ENCODE measurements around the gene GRID1.
"Not testable (repeated sequence)": the region's sequence is repeated elsewhere in the genome, so short reads cannot be mapped to it uniquely, and the experiment has no call there.

The GRID1 gene

DNA sequence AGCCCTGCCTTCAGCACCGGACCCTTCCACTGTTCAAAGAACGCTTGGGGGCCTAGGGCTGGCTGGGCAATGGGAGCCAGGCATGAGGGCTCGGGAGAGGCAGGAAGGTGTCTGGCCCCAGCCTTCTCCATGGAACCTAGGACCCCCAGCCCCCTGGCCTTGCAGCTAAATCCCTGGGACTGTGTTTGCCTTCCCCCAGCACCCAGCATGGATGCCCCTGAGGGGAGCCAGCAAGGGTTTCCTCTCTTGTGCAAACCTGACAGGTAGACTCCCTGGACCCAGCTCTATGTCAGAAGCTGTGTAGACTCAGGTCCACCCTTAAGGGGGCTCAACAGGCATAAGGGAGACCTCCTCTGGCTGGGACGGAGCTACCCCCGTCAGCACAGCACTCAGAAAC, 288.0 kb downstream of the GRID1 start:
- TF ChIP-seq GATA1 (IDR thresholded peaks at IDR 0.05; ENCODE audit: low read depth, low read length) (no peak), POLR2A (IDR thresholded peaks at IDR 0.05; ENCODE audit: low read length) (no peak)
- DNase-seq: no peak

DNA sequence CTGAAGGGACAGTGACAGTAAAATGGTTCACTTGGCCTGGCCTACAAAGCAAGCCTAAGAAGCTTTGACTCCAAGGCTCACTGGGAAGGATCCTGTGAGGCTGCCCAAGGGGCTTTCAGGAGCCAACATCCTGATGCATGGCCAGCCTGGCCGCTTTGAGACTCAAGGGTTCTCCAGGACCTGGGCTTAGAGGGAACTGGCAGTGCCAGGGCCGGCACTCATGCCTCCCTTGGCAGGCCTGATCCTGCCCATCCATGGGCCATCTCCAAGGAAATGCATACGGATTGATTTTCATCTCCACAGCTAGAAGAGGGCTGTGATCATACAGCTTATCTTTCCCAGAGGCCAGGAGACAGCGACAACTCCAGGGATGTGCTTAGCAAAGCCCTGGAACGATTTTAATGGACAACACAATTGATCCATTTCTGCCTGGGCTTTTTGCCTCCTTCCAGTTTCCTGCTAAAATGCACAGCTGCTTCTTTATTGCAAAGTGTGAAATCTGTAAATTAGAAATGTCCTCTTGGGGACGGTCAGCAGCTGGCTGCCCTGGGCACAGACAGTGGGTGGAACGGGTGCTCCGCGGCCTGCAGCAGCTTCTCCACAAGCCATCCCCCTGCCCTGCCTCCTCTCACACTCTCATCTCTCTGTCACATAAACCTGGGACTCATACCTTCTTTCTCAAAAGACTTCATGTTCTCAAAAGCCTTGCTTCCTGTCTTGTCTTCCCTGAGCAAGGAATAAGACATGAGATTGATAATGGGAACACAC, 288.5 kb downstream of the GRID1 start:
- TF ChIP-seq POLR2A (IDR thresholded peaks at IDR 0.05; ENCODE audit: low read length): no peak
- TF ChIP-seq GATA1 (IDR thresholded peaks at IDR 0.05; ENCODE audit: low read depth, low read length): no peak
- DNase-seq: no peak

DNA sequence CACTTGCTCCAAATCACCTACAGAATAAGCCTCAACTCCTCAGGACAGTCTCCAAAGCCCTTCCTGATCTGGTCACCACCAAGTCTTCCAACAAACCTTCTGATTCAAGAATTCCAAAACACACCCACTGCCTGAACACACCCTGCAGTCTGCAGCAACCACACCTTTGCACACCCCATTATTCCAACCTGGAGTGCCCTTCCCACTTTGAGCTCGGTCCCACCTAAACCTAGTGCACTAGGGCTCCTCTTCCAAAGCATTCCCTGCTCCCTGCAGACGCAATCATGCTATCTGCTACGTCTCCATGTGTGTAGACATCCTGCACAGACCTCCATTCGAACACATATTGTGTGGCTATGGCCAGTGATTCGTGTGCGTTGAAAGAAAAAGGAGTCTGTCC, 289.3 kb downstream of the GRID1 start:
- no peak for DNase-seq
- no peak for TF ChIP-seq GATA1 (IDR thresholded peaks at IDR 0.05; ENCODE audit: low read depth, low read length)
- TF ChIP-seq POLR2A (IDR thresholded peaks at IDR 0.05; ENCODE audit: low read length): no peak

DNA sequence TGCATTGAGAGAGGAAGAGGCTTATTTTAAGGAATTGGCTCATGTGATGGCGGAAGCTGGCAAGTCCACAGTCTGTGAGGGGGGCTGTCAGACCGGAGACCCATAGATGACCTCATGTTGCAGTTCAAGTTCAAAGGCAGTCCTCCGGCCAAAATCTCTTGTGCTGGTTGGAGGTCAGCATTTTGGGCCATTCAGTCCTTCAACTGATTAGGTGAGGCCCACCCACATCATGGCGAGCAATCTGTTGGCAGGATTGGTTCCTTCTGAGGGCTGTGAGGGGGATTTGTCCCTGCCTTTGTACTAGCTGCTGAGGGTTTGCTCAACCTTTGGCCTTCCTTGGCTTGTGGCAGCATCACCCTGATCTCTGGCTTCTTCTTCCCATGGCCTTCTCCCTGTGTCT, 290.1 kb downstream of the GRID1 start:
- DNase-seq: not testable (repeated sequence)

DNA sequence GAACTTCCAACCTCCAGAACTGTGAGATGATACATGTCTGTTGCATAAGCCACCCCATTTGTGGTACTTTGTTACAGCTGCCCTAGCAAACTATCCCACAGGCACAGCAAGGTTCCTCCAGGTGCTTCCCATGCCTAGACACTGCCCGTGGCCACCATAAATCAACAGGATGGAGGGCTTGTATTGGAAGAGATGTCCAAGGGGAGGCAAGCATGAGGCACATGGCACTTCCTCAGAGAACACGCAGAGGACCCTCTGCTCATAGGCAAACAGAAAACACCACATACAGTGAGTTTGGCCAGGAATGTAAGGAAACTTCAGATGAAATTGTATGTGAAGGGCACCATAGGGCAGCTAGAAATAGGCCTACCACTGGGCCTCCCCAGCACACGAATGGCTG, 291.1 kb downstream of the GRID1 start:
- no peak for DNase-seq
- TF ChIP-seq POLR2A (IDR thresholded peaks at IDR 0.05; ENCODE audit: low read length) (no peak), GATA1 (IDR thresholded peaks at IDR 0.05; ENCODE audit: low read depth, low read length) (no peak)

DNA sequence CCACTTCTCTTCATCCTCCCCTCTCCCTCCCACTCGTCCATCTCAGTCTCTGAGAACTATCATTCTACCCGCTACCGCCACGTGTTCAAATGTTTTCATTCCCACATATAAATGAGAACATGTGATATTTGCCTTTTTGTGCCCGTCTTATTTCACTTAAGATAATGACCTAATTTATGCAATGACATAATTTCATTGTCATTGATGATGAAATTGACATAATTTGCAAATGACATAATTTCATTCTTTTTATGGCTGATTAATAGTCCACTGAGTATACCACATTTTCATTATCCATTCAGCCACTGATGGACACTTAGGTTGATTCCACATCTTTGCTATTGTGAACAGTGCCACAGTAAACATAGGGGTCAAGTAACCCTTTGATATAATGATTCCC, 292.3 kb downstream of the GRID1 start:
- no peak for TF ChIP-seq POLR2A (IDR thresholded peaks at IDR 0.05; ENCODE audit: low read length)
- TF ChIP-seq GATA1 (IDR thresholded peaks at IDR 0.05; ENCODE audit: low read depth, low read length): no peak
- DNase-seq: no peak

DNA sequence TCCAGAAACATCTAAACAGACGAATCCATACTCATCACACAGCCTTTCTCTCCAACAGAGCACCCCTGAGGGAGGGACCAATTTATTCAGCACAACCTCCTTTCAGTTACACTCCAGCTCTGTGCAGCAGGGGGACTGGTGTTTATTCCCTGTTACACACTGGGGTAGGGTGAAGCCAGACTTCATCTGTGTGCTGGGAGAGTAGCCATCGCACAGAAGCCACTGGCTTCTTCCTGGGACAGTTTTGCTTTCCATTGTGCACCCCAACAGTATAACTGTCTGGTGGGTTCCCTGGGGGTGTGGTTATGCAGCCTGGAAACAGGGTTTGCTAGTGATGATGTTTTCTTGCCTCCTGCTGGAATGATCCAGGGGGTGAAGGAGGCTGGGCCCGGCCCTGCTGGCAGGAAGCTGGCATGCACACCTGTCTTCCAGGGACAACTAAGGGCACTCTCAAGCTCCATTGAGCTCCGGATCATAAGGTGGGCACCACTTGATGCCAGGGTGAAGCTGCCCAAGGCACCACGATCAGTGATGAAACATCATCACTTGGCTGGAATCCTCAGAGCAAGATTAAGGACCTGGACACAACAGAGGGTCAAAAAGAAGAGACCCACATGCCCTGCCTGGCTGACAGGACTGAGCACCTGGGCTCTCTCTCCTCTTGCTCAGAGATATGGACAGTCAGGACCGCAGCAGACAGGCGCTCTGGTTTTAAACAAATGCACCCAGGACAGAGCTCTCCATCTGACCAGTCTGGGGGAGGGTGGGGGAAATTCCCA, 293.2 kb downstream of the GRID1 start:
- DNase-seq: no peak
- TF ChIP-seq POLR2A (IDR thresholded peaks at IDR 0.05; ENCODE audit: low read length) (no peak), GATA1 (IDR thresholded peaks at IDR 0.05; ENCODE audit: low read depth, low read length) (no peak)

DNA sequence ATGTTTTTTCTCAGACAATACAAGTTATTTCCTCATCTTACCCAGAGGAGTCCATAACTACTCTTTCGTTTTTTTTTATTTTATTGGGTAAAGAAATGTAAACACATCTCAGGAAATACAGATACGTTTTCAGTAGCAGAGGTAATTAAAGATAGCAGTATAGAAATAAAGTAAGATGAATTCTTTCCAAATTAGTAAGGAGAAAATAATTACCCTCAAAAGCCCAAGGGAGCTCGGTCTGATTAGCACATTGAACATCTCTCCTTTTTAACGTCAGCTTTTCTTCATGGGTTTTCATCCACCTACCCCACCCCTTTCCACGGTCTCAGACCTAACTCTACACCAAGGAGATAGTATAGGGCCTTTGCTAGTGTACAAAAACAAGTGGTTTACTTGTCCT, 294.2 kb downstream of the GRID1 start:
- no peak for TF ChIP-seq GATA1 (IDR thresholded peaks at IDR 0.05; ENCODE audit: low read depth, low read length)
- TF ChIP-seq POLR2A (IDR thresholded peaks at IDR 0.05; ENCODE audit: low read length): no peak
- no peak for DNase-seq

DNA sequence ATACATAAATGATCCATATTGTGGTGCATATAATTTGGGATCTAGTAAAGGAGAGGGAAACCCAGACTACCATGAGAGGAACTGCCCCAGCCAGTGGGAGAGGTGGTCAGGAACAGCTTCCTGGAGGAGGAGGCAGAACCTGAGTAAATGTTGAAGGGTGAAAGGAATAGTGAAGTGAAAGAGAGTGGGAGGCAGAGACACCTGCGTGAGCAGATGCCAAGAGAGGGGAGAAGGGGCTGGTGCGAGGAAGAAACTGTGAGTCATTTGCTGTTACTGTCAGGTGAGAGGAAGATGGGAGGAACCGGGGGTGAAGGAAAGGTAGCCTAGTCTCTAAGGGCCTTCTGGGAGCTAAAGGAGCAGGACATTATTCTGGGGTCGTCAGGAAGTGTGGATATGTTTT, 294.8 kb downstream of the GRID1 start:
- TF ChIP-seq POLR2A (IDR thresholded peaks at IDR 0.05; ENCODE audit: low read length): no peak
- TF ChIP-seq GATA1 (IDR thresholded peaks at IDR 0.05; ENCODE audit: low read depth, low read length): no peak
- DNase-seq: no peak

DNA sequence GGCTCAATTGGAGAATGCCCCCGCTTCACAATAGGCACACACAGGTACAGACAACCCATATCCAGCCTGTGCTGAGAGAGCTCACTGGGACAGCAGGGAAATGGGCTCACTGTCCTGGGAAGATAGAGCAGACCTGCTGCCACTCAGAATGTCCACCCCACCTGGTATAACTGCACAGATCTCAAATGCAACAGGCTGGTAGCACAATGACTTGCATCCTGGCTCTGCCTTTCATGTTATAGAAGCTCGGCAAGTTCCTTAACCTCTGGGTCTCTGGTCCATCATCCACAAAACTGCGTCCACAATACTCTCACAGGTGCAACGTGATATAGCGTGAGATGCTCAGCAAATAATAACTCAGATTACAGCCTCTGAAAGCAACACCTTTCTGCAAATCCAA, 295.4 kb downstream of the GRID1 start:
- DNase-seq: no peak

DNA sequence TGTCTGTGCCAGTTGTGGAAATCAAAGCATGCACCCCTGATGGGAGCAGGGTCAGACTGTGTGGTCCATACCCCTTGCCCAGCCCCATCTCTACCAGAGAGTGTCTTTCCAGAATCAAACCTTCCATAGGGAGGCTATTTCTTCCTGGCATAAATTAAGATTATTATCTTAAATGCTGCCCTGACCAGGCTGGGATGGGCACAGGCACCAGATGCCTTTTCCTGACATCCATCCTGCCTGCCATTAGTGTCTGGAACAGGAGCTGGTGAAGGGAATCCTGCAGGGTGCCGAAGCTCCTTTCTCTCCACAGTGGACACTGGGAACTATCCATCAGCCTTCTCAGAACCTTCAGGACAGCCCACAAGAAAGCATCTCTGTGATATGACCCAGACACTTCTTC, 296.3 kb downstream of the GRID1 start:
- TF ChIP-seq POLR2A (IDR thresholded peaks at IDR 0.05; ENCODE audit: low read length) (no peak), GATA1 (IDR thresholded peaks at IDR 0.05; ENCODE audit: low read depth, low read length) (no peak)

More for the DNA sequence above, 295.4 kb downstream of the GRID1 start:
- TF ChIP-seq GATA1 (IDR thresholded peaks at IDR 0.05; ENCODE audit: low read depth, low read length): no peak
- no peak for TF ChIP-seq POLR2A (IDR thresholded peaks at IDR 0.05; ENCODE audit: low read length)

DNA sequence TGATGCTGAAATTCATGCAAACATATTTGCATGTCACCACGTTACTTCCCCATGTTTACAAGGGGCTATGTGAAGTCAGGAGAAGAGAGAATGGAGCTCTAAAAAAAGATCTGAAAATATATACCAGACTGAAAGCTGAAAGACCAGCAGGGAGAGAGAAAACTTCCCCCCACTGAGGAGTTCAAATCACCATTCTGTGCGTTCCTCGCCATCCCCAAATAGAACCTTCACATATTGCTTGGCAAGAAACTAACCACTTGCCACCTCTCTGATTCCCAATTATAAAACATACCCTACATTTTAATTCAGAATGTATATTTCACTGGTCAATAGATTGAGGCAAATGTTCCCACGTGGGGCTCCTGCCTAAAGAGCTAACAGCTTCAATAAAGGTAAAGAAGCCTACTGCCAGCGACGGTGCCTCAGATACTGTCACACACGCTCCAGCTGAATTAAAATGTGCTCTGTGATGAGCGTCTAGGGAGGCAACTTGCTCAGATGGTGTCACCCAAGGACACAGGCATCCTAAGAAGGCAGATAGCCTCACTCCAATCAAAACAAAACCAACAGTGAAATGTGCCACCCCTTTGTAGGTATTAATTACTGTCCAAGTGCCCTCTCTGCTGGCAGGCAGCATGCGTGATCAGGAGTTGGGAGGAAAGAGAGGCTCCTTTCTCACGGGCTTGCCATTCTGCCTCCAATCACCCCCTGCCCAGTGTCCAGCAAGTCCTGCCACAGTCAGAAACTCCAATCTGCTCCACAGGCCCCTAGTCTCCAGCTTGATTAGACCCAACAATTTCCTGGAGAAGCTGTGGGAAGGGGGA, 298.2 kb downstream of the GRID1 start:
- DNase-seq: no peak
- TF ChIP-seq POLR2A (IDR thresholded peaks at IDR 0.05; ENCODE audit: low read length) (no peak), GATA1 (IDR thresholded peaks at IDR 0.05; ENCODE audit: low read depth, low read length) (no peak)

More for the DNA sequence above, 296.3 kb downstream of the GRID1 start:
- DNase-seq: no peak

DNA sequence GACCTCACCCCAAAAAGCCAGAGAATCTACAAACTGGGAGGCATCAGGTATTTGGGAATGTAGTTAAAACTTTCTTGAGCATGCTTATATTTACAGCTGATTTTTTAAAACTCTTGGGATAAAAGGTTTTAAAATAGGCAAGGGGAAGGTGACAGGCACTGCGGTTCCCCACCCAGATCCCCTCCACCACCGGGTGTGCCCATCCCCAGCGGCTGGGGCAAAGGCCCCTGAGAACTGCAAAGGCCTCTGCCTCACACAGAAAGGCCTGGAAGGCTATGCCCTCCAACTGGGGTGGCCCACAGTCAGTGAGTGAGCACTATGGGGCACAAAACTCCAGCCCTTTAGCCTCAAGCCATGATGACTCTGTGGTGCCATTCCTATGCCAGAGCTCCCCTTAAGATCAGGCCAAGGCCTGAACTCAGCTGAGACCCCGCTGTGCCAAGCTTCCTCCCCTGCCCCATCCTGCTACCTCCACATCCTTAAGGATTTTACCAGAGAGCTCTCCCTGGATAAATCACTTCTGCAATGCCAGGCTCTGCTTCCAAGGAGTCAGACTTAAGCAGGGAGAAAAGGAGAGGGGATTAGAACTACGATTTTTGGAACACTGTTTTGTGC, 299.1 kb downstream of the GRID1 start:
- TF ChIP-seq GATA1 (IDR thresholded peaks at IDR 0.05; ENCODE audit: low read depth, low read length): no peak
- TF ChIP-seq POLR2A (IDR thresholded peaks at IDR 0.05; ENCODE audit: low read length): no peak

DNA sequence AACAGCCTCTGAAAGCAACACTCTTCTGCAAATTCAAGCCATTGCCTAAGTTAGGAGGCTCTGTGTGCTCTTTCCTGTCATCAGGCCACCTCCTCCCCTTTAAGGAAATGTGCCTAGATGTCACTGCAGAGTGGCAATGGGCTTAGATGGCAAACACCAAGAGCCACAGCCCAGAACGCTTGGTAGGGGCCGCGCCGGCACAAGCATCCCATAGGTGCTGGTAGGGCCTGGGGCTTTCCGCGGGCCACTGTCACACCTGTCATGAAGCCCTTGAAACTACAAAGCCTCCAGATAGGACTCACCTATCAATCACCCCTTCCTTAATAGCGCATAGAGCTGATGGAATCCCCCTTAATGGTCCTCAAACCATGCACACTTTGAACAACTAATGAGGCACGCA, 299.9 kb downstream of the GRID1 start:
- TF ChIP-seq GATA1 (IDR thresholded peaks at IDR 0.05; ENCODE audit: low read depth, low read length) (no peak), POLR2A (IDR thresholded peaks at IDR 0.05; ENCODE audit: low read length) (no peak)
- DNase-seq: no peak

More for the DNA sequence above, 299.1 kb downstream of the GRID1 start:
- DNase-seq: no peak

Measured in erythroblast (primary cell).